ENCODE results near the gene ABLIM1.

DNA sequence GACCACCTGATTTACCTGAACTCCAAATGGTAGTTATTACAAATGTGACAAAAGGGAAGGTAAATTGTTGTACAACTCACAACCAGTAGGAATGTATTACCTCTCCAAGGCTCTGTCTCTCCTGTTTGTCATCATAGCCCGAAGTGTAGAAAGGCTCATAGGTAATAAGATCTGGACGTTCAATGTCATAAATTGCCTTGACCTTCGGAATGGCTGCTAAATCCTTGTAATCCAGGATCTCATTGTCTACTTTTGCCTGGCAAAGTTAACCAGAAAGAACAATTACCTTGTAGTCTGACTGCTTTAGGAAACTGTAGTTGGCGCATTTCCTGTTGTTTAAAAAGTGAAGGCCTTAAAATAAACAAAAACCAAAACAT lies 185.2 kb downstream of the ABLIM1 start:
- TF ChIP-seq CTCF (IDR thresholded peaks at IDR 0.05) (no peak), POLR2AphosphoS5 (IDR thresholded peaks at IDR 0.05; ENCODE audit: low read depth, low read length) (no peak), TCF7L2 (IDR thresholded peaks at IDR 0.05; ENCODE audit: low read depth, low read length) (no peak)

Data from Panc1 (cell line).